SK-N-MC (cell line): Measurements from ENCODE around the gene MIER2.

ENCODE experiments used
- DNase-seq: peaks from one replicate; pipeline ENCODE4 v3.0.0-alpha.2; 2011; ENCODE audit warnings: low read depth, low spot score
- H3K27ac ChIP-seq: fragments of 200-600 bp; sonication (generic); 2 replicates; pipeline ENCODE4 v1.5.1; 2016; ENCODE audit warnings: mixed run types
- H3K36me3 ChIP-seq: fragments of 200-600 bp; sonication (generic); 2 replicates; pipeline ENCODE4 v1.6.1; 2017; ENCODE audit warnings: antibody characterized with exemption, low read length, mixed read lengths; ENCODE audit not compliant: insufficient read depth
- H3K4me3 ChIP-seq: fragments of 200-600 bp; sonication (generic); 2 replicates; pipeline ENCODE4 v1.5.1; 2016
- H3K9ac ChIP-seq: fragments of 200-600 bp; sonication (generic); 2 replicates; pipeline ENCODE4 v1.8.0; 2017; ENCODE audit warnings: mixed run types, mixed read lengths; ENCODE audit not compliant: insufficient read length
- H3K9me3 ChIP-seq: fragments of 200-600 bp; sonication (generic); 2 replicates; pipeline ENCODE4 v1.6.1; 2017; ENCODE audit warnings: low read depth, mild to moderate bottlenecking, antibody characterized with exemption, low read length, moderate library complexity, mixed read lengths
- EZH2 ChIP-seq: fragments of 200-600 bp; sonication (generic); IDR thresholded peaks from one replicate; pipeline ENCODE4 v1.6.1; 2017; ENCODE audit warnings: antibody characterized with exemption
- FOXP2 ChIP-seq: optimal IDR thresholded peaks from 2 replicates; pipeline ENCODE3; 2011; ENCODE audit warnings: mild to moderate bottlenecking, moderate library complexity; ENCODE audit not compliant: insufficient read depth; ENCODE audit errors: extremely low read length, control extremely low read depth
- POLR2AphosphoS5 ChIP-seq: IDR thresholded peaks from 2 replicates; pipeline ENCODE4 v1.6.1; 2012; ENCODE audit warnings: mild to moderate bottlenecking, low read depth, low read length, borderline replicate concordance

Gene MIER2

DNA sequence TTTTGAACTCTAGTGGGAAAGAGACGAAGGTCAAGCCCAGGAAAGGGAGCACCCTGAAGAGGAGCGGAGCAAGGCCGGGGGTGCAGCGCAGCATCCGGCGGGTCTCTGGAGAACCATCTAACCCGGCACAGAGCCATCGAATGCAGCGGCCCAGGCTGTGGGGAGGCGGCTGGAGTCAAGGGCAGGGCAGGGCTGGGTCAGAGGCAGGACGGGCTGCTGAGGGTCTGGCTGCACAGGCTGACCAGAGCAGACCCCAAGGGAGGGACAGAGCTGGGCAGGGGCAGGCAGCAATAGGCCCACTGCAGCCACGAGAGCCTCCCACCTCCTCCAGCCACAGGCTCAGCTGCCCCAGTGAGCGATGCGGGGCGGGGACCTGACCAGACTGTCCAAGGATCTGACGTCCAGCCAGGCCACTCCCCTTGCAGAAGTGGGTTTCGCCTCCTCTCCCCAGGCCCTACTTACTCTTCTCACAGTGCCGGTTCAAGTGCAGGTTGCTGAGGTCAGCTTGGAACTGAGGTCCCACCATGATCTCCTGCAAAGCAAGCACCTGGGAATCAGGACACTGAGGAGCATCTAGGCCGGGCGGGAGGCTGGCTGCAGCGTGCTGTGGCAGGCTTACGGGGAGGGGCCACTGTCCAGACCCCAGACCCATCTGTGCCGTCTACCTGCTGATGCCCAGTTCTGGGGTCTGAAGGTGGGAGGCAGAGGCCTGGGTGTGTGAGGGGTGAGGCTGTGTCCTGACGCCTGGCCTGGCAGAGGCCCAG is 19.2 kb downstream of the MIER2 start:
- TF ChIP-seq POLR2AphosphoS5 (no peak), FOXP2 (no peak), EZH2 (no peak)
- H3K9me3 ChIP-seq: peaks cover 11% of the 10 kb centered on the region
- no peak overlapping the region for H3K9ac ChIP-seq
- H3K27ac ChIP-seq: no peak overlapping the region
- DNase-seq: no peak
- H3K36me3 ChIP-seq: peaks cover 93% of the 10 kb centered on the region
- H3K4me3 ChIP-seq: no peak overlapping the region

DNA sequence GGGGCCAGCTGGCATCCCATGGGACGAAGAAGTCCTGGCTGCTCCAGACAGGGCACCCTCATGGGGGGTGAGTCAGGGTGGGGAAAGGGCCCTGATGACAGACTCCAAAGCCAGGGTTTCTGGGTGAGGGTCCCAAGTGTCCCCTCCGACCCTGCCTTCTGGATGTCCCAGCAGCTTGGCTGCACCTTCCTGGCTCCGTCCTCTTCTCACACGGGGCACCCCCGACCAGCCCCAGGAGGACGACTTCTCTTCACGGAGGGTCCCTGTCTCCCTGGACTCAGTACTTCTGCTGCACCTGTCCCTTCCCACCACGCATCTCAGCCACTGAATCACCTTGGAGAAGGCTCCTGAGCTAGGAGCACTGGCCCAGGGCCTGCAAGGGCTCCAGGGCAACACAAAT is 19.9 kb downstream of the MIER2 start:
- TF ChIP-seq POLR2AphosphoS5: no peak
- no peak for TF ChIP-seq FOXP2
- TF ChIP-seq EZH2: no peak

GRCh38 chr19:322616-323015 is 22.0 kb downstream of the MIER2 start:
- Histone ChIP-seq H3K9ac (no peak overlapping the region), H3K9me3 (no peaks in the 10 kb centered on the region), H3K4me3 (no peak overlapping the region), H3K27ac (no peak overlapping the region), H3K36me3 (peaks cover 85% of the 10 kb centered on the region)
- TF ChIP-seq FOXP2: no peak
- TF ChIP-seq EZH2: no peak
- TF ChIP-seq POLR2AphosphoS5: no peak
- DNase-seq: no peak

More for the DNA sequence above, 19.9 kb downstream of the MIER2 start:
- Histone ChIP-seq H3K36me3 (peaks cover 90% of the 10 kb centered on the region), H3K27ac (no peak overlapping the region), H3K9me3 (peaks cover 11% of the 10 kb centered on the region), H3K9ac (no peak overlapping the region), H3K4me3 (no peak overlapping the region)
- DNase-seq: no peak

DNA sequence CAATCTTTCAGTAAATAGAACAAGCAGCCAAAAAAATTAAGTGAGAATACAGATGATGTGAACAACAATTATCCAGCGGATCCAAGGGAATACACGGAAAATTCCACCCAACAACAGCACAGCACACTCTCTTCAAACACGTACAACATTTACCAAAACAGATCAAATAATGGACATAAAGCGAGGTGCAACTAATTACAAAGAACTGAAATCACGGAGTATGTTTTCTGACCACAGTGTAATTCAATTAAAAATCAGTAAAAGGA is 26.2 kb downstream of the MIER2 start:
- peaks cover 6% of the 10 kb centered on the region; the same call in 1 of the 2 replicates for H3K9me3 ChIP-seq
- no peak overlapping the region for H3K9ac ChIP-seq
- no peak overlapping the region for H3K27ac ChIP-seq
- DNase-seq: no peak
- TF ChIP-seq EZH2 (no peak), FOXP2 (no peak), POLR2AphosphoS5 (no peak)
- H3K4me3 ChIP-seq: no peak overlapping the region
- peaks cover 81% of the 10 kb centered on the region for H3K36me3 ChIP-seq

DNA sequence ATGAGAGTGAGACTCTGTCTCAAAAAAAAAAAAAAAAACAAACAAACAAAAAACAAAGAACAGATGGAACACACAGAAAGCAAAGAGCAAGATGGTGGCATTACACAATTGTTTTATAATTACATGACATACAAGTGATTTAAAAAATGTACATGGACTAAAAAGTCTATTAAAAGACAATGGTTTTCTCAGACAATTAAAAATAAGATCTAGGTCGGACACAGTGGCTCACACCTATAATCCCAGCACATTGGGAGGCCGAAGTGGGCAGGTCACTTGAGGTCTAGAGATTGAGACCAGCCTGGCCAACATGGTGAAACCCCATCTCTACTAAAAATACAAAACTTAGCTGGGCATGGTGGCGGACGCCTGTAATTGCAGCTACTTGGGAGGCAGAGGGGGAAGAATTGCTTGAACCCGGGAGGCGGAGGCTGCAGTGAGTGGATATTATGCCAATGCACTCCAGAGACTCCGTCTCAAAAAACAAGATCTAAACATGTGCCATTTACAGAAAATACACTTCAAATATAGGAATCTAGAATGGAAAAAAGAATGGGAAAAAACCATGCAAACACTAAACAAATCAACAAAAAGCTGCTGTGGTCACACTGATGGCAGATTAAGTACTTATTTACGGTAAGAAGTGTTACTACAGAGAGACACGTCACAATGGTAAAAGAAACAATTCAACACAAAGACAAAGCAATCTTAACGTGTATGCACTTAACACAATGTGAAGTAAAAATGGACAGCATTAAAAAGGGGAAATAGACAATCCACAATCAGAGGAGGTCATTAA is 26.7 kb downstream of the MIER2 start:
- Histone ChIP-seq H3K9ac (no peak overlapping the region), H3K9me3 (peaks cover 6% of the 10 kb centered on the region; the same call in 1 of the 2 replicates), H3K27ac (no peak overlapping the region), H3K36me3 (peaks cover 76% of the 10 kb centered on the region), H3K4me3 (no peak overlapping the region)
- TF ChIP-seq FOXP2: no peak
- TF ChIP-seq POLR2AphosphoS5: no peak
- no peak for TF ChIP-seq EZH2
- DNase-seq: no peak

- H3K9me3 ChIP-seq: peaks cover 6% of the 10 kb centered on the region; the same call in 1 of the 2 replicates
- H3K27ac ChIP-seq: no peak overlapping the region
- no peak overlapping the region for H3K9ac ChIP-seq
- DNase-seq: no peak
- no peak overlapping the region for H3K4me3 ChIP-seq
- peaks cover 71% of the 10 kb centered on the region for H3K36me3 ChIP-seq
- TF ChIP-seq EZH2 (no peak), FOXP2 (no peak), POLR2AphosphoS5 (no peak)
Measured at GRCh38 chr19:315811-316210, 28.8 kb downstream of the MIER2 start.

- Histone ChIP-seq H3K9me3 (peaks cover 6% of the 10 kb centered on the region; the same call in 1 of the 2 replicates), H3K9ac (no peak overlapping the region), H3K4me3 (no peak overlapping the region), H3K27ac (no peak overlapping the region), H3K36me3 (peaks cover 58% of the 10 kb centered on the region)
- no peak for TF ChIP-seq POLR2AphosphoS5
- no peak for TF ChIP-seq EZH2
- no peak for TF ChIP-seq FOXP2
- DNase-seq: no peak
Measured at GRCh38 chr19:313988-314815, 30.4 kb downstream of the MIER2 start.
